NOMO-1 (cell line): ENCODE measurements around the gene MCF2L.

Experiments
- DNase-seq, 2 experiments: peaks; one replicate each; lab custom pipeline; 2025; ENCODE audit not compliant: unreplicated experiment in 2 of 2; lab: John Stamatoyannopoulos, UW

MCF2L gene

DNA sequence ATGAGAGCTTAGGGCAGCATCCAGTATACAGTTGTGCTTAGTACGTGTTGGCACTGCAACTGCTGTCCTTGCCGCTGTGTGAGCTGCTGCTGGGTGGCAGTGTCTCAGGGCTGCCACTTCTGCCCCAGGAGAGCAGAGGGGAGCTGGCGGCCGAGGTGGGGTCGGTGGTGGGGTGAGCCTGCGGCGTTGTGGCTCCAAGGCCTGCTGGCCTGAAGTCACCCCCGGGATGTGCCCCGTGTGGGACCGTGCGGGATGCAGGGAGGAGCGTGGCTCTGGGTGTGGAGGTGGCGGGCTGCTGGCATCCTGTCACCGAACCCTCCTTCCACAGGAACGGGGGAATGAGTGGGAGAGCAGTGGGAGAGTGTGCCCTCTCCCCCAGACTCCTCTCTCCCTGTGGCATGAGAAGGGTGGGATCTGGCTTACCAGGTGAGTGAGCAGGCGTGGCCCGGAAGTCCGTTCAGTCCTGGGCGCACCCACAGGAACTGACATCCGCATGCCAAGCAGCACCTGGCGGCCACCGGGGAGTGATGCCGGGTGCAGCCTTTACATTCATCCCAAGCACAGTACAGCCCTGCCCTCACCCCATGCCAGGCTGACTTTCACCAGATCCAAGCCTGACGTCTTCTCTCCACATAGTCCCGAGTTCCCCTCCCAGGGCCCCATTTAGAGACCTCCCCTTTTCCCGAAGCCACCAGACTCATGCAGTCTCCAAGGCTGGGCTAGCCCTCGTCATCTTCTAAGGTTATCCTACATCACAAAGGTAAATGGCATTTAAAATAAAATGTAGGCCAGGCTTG is 26.6 kb downstream of the MCF2L start:
- no peak for DNase-seq

DNA sequence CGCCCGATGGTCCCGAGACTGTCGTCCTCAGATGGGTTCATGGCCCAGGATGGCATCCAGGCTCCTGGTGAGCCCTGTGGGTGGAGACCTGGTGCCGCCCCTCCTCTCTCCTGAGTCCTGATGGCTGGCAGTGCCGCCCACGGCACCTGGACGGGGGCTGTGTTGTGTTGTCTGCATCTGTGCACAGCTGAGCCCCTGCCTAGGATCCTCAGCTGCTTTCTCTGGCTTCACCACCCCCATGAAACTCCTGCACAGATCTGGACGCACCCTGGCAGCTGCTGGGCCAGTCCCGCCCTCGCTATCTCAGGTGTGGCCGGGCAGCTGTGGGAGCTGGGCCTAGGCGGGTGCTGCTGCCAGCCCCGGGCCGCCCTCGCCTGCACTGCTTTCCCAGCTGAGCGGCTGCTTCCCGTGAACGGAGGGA is 27.7 kb downstream of the MCF2L start:
- no peak for DNase-seq

DNA sequence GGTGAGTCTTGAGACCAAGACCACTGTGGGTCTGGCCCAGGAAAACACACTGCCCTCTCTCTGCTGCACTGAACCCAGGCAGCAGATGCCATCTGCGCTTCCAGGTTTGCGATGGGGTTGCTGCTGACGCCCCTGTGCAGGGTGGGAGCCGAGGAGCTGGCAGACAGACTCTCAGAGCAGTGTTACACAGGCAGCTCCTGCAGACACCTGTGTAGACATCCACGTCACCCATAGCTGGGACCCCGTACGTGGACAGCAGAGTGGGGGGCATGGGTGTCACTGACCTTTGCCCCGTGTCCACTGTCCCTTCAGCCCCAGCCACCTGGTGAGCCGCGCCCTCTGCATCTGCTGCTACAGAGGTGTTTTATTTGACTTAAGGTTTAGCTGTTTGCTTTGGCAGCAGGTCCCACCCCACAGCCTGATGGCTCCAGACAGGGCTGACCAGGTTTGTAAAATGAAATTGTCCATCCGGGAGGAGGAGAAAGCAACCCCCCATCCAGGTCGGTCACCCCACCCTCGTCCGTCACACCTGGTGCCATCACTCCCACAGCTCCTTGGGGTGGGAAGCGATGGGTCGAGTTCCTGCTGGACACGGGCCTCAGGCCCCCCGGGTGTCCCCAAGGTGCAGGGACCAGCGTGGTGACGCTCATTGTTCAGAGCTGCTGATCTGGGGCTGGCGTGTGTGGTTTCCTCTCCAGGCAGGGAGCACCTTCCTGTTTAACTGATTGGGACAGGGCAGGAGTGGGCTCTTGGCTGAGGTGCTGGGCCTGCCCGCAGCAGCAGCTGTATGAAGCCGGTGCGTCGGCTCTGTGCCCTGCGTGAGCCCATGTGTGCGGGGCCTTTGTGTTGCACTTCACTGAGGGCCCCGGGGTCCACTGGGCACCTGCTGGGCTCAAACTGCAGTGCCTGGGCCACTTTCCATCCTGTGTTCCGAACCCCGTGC is 28.4 kb downstream of the MCF2L start:
- DNase-seq, result no peak

DNA sequence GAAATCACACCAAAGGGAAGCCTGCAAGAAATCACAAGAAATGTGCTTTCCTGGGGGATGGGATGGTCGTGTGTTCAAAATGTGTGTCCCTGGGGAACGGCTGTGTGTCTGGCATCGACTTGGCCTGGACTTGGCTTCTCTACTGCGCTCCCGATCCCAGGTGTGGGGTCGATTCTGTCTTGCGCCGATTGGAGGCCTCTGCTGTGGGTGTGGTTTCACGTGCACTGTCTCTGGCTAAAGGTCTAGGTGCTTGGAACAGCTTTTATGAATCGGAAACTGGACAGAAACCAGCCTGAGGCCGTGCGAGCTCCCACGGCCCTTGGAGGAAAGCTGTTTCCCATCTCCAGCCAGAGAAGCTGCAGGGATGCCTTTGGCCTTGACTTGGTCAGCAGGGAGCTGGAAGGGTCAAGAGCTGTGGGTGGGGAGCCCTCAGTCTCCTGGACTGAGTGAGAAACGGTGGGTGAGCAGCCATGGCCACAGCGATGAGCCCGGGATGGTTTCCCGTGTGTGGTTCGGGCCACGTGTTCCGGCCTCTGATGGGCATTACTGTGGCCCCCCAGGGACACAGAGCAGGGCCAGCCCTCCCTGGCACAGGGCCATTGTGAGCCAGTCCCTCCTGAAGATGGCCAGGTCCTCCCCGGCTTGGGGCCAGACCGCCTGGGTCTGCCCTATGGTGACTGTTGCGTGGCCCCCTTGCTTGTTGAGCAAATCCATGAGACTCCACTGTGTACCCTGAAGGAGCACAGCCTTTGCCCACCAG is 29.7 kb downstream of the MCF2L start:
- DNase-seq, result no peak

DNA sequence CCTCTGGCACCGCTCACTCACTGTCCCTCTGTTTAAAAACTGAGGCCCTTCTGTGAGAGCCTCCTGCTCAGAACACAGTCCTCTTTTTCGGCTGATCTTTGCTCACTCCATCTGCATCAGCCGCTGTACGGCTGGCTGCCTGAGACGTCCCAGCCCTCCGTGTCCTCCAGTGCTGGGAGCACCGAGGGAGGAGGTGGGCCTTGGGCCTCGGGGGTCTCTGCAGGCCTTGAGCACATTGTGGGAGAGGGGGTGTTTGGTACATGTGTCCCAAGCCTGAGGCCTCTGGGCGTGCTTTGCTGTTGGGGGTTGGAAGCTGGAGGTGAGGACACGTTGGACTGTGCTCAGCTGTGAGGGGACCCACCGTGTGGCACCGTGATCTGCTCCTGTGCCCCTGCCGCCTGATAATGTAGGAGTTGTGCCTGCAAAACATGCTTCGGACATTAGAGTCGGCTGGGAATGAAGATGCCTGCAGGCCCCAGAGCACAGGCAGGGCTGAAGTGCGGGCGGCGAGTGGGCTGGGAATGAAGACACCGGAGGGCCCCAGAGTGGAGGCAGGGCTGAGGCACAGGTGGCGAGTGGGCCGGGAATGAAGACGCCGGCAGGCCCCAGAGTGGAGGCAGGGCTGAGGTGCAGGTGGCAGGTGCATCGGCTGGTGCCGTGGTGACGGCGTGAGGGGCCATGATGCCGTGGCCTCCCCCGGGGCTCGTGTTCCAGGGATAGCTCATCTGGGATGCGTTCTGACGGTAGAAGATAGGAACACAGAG is 30.6 kb downstream of the MCF2L start:
- no peak for DNase-seq

DNA sequence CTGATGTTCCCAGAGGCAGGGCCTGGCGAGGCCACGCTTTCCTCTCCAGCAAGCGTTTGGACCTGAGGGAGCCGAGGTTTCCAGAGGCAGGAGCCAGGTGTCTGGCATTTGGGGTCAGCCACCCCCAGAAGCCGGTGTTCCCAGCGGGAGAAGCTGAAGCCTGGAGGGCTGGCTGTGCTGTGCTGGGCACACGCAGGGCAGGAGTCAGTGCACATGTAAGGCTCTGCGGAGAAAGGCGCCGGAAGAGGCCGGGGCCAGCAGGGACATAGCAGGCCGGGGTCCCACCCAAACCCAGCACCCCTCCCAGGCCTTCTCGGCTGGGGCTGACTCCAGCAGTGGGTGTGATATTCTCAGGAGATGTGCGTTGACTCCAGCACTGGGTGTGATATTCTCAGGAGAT is 31.6 kb downstream of the MCF2L start:
- no peak for DNase-seq

DNA sequence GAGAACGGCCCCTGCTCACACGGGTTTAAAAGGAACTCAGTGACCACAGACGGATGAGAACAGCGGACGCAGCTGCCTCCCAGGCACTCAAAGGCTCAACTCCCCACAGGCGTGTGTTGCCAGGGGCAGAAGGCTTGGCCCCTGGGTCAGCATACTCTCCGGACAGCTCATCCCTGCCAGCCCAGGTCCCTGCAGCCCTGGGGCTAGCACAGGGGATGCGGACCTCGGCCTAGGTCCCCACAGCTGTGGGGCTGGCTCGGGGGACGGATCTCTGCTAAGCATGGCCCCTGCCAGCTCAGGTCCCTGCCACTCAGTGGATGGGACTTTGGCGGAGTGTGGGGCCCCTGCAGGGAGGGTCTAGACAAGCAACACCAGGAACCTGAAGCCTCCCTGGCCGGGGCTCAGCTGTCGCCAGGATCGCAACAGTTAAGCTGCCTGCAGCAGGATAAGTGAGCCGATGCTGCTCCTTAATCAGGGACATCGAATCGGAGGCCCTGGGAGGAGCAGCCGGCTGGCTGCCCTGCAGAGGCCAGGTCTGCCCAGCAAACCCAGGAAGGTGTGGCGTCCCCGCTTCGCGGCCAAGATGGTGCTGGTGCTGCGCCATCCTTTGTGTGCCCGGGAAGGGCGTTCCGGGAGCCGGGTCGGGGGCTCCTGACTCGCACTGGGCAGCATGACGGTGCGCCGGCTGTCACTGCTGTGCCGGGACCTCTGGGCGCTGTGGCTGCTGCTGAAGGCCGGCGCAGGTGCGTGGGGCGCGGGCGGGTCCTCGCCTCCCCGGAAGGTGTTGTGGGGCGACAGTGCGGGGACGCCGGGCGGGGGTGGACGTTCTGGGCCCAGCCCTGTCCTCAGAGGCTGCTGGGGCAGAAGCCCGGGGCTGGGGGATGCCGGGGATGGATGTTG is 32.5 kb downstream of the MCF2L start:
- DNase-seq, result no peak

DNA sequence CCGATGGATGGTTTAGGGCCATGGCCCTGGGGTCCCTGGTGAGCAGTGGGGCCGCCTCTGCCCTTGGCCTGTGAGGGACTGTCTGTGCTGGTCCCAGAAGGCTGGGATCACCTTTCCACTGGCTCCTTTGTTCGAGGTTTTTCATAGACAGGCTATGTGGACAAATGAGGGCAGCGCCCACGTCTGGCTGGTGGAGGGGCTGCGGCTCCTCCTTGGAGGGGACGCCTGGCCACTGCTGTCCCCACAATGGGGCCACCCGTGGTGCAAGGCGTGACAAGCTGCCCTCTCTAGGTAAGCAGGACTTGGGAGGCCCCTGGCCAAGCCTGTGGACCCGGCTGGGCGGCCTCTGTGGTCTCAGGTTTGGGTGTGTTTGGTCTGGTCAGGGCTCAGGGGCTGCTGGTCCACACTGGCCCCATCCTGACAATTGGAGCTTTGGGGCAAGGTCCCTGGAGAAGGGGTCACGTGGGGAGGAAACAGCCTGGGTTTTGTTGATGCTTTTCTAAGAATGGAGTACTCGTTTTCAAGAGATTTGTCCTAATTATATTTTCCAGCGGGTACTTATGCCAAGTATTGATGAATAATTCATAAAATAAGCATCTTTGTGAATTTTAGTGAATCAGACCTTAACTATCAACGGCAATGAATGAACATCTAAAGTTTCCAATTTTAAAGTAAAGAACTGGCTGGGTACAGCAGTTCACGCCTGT is 33.3 kb downstream of the MCF2L start:
- DNase-seq, result no peak

DNA sequence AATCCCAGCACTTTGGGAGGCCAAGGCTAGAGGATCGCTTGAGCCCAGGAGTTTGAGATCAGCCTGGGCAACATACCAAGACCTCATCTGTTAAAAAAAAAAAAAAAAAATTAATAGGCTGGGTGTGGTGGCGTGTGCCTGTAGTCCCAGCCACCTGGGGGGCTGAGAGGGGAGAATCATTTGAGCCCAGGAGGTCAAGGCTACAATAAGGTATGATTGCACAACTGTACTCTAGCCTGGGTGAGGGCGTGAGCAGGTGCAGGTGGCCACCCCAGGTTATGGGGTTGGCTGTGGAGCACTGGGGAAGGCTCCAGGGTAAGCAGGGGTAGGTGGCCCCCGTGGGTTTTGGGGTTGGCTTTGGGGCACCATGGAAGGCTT is 33.9 kb downstream of the MCF2L start:
- no peak for DNase-seq

DNA sequence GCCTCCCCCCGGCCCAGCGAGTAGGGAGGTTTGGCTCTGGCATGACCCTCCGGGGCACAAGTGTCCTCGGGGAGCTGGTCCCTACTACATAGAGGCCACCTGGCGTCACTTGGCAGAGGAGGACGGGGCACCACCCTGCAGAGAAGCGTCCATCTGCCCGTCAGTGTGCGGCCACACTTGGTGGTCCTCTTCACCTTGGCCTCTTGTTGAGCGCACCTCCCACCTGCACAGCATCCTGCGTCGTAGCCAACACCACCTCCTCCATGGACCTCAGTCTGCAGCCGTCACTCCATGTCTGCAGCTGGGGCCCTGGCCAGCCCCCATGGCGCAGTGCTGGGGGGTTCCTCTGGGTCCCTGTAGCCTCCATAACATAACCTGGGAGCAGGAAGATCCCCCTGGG is 35.1 kb downstream of the MCF2L start:
- DNase-seq, result no peak

DNA sequence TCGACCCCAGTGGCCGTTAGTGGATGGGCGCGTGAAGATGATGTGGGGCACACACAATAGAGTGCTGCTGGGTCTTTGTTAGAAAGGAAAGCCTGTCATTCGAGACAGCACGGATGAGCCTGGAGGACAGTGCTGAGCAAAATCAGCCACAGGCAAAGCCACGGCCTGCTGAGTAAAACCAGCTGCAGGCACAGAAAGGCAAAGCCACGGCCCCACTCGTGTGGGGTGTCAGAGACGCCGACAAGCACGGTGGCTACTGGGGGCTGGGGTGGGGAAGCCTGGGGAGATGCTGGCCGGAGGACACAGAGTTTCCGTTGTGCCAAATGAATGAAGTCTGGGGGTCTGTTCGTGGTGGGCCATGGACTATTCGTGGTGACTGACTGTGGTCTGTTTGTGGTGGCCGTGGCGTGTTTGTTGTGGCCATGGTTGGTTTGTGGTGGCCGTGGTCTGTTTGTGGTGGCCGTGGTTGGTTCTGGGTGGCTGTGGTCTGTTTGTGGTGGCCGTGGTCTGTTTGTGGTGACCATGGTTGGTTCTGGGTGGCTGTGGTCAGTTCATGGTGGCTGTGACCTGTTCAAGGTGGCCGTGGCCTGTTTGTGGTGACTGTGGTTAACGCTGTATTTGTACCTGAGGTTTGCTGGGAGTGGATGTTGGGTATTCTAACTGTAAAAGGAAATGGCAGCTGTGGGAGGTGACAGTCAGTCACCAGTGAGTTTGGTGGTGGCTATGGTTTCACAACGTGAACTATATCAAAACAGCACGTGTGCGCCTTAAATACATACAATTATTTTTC is 36.3 kb downstream of the MCF2L start:
- no peak for DNase-seq

DNA sequence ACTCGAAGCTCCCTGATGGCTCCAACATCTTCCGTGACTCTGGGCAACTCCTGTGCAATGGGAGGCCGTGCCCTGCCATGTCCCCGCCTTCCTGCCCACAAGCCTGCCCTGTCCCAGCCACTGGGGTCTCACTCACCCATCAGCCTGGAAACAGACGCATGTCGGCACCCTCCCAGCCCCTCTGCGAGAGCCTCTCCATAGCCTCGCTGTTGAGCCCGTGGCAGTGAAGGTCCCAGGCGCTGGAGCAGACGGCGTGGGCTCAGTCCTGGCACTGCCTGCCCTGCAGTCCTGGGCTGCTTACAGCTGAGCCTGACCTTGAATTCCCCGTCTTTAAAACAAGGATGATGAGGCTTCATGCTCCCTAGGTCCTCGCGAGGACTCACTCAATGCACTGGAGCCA is 37.0 kb downstream of the MCF2L start:
- DNase-seq, result no peak

DNA sequence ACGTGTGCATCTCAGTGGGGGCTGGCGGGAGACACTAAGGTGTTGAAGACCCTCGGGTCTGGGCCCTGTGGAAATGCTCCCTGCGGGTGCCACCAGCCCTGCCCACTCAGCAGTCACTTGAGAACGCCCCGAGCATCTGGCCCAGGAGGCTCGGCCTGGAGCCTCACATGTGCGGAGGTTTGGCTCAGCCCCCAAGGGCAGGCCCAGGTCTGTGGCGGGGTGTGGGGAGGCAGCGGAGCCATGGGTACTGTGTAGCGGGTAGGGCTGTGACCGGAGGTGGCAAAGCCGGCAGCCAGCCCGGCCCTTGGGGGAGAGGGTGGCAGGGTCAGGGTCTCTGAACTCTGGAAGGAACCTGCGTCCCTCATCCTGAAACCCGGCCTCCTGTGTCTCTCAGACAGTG is 37.6 kb downstream of the MCF2L start:
- no peak for DNase-seq

DNA sequence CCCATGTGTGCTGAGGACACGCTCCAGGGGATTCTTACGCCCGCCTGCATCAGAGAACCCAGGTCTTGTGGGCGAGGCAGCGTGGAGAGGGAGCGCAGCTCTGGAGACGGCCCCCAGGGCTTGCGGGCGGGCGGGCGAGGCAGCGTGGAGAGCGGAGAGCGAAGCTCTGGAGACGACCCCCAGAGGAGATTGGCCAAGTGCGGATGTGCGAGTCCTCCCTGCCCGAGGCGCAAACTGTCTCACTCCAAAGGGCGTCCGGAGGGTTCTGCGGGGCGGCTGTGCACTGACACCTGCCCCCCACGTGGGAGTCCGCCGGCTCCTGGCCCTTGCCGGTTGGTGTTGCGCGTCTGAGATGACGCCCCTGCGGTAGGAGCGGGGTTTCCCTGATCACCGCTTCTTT is 39.8 kb downstream of the MCF2L start:
- DNase-seq, result no peak

DNA sequence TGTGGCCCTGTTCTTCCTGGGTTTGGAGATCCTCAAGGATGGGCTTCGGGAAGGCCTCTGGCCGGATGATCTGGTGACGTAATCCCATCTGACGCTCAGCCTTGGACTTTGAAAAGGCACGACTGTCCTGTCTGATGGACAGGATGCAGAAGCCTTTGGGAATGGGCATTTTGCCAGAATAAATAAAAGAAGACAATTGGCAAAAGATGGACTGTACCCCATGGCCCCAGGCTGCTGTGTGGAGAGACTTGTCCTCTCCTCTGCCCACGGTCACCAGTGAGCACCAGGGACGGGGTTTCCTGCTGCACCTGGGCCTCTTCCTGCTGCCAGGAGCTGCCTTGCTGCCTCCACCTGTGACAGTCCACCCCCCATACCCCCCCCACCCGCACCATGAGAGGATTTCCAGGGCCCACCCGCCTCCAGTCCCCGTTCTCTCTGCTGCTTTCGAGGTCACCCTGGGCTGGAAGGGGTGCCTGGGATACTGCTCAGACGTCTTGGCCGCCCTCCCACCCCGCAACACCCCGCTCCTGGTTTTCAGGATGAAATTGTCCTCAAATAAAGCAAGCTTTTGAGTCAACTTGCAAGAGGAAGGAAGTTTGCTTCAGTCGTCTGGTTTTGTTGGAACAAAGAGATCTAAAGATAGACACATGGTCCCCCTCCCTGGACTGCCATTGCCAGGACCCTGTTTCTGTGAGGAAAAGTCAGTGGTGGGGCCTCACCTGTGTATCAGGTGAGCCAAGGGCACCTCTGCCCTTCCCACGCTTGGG is 40.9 kb downstream of the MCF2L start:
- DNase-seq, result no peak

DNA sequence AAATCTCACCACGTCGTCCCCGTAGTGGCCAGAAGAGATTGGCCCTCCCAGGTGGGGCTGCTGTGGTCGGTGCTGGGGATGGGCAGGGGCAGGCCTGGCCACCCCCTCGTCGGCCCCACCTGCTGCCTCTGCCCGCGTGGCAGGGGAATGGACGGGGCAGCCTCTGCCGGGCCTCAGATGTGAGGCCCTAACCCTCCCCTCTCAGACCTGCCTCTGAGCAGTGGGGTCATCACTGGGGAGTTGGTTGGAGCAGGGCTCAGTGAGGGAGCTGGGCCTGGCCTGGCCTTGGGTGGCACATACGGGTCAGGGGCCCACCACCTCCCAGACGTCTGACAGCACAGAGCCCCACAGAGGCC is 41.5 kb downstream of the MCF2L start:
- no peak for DNase-seq

DNA sequence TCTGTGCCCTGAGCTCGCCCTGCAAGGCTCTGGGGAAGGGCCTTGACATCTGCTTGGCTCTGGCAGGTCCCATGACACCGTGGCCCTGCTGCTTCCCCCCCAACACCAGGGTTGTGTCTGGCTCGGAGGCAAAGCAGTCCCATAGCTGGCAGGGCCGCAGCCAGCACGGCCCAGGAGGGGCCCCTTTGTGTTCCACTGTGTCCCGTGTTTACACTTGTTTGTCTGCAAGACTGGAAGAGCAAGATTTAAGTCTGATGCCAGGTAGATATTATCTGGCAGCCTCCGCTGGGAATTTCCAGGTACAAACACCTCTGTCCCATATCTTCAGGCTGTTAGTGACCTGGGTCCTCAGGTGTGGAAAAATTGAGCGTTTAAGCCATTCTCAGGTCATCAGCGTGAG is 44.3 kb downstream of the MCF2L start:
- DNase-seq, result no peak
